SJCRH30 (cell line): Measurements from ENCODE around the gene XCL2. TPM values are rescaled to one million over a fixed set of nuclear protein-coding genes. Genes with fewer than 3 reads are reported as not detected.
"Not testable (repeated sequence)": the region's sequence is repeated elsewhere in the genome, so short reads cannot be mapped to it uniquely, and the experiment has no call there.

Experiments
- DNase-seq, 2 experiments: peaks; one replicate each; pipeline ENCODE4 v3.0.0-alpha.2; 2015 to 2020
- H3K27ac ChIP-seq: fragments of 250-450 bp; sonication (Bioruptor Pico); 2 replicates; pipeline ENCODE4 v1.5.1; 2020; ENCODE audit warnings: mild to moderate bottlenecking, moderate library complexity
- H3K27me3 ChIP-seq: fragments of 250-450 bp; sonication (Bioruptor Pico); 2 replicates; pipeline ENCODE4 v1.5.1; 2020; ENCODE audit warnings: mild to moderate bottlenecking, moderate library complexity
- H3K36me3 ChIP-seq: fragments of 250-450 bp; sonication (Bioruptor Pico); 2 replicates; pipeline ENCODE4 v1.5.1; 2020; ENCODE audit warnings: mild to moderate bottlenecking, moderate library complexity
- H3K4me1 ChIP-seq: fragments of 250-450 bp; sonication (Bioruptor Pico); 2 replicates; pipeline ENCODE4 v1.5.1; 2020; ENCODE audit warnings: mild to moderate bottlenecking, moderate library complexity
- H3K4me3 ChIP-seq: fragments of 250-450 bp; sonication (Bioruptor Pico); 2 replicates; pipeline ENCODE4 v1.5.1; 2020; ENCODE audit warnings: mild to moderate bottlenecking, moderate library complexity
- H3K9me3 ChIP-seq: fragments of 250-450 bp; sonication (Bioruptor Pico); replicated peaks from 2 replicates; pipeline ENCODE4 v1.5.1; 2020; ENCODE audit warnings: mild to moderate bottlenecking, moderate library complexity
- total RNA-seq: library from RNA; depleted of rRNA; stranded (reverse); fragments of >200 nt; shearing (Covaris generic); gene quantifications from 2 replicates; pipeline ENCODE4 v1.2.3, GENCODE V29; 2014; rRNA removed

Gene XCL2
- not detected in 2 replicates for total RNA-seq

GRCh38 chr1:168543840-168544498 lies at the start of gene XCL2:
XCL2 (minus strand) TSS chr1:168543997; CDS start chr1:168543964, 33 bp downstream.
- H3K4me1 ChIP-seq, H3K4me3 ChIP-seq, DNase-seq, H3K27ac ChIP-seq, H3K27me3 ChIP-seq, H3K9me3 ChIP-seq, H3K36me3 ChIP-seq: not testable (repeated sequence)

- no peaks in the 10 kb centered on the region for H3K9me3 ChIP-seq
- no peaks in the 10 kb centered on the region for H3K36me3 ChIP-seq
- H3K4me3 ChIP-seq, result no peak overlapping the region
- H3K4me1 ChIP-seq, result no peaks in the 10 kb centered on the region
- H3K27me3 ChIP-seq, result no peaks in the 10 kb centered on the region
- no peak overlapping the region for H3K27ac ChIP-seq
- DNase-seq, result no peak
These were observed 47.9 kb upstream of the XCL2 start for GRCh38 chr1:168591641-168592250.

GRCh38 chr1:168591066-168591465 lies 47.3 kb upstream of the XCL2 start:
- Histone ChIP-seq H3K9me3 (no peaks in the 10 kb centered on the region), H3K4me3 (no peak overlapping the region), H3K27me3 (no peaks in the 10 kb centered on the region), H3K36me3 (no peaks in the 10 kb centered on the region), H3K27ac (no peak overlapping the region), H3K4me1 (no peaks in the 10 kb centered on the region)
- DNase-seq, result no peak

- H3K36me3 ChIP-seq, result no peaks in the 10 kb centered on the region
- H3K27me3 ChIP-seq, result no peaks in the 10 kb centered on the region
- H3K9me3 ChIP-seq, result no peaks in the 10 kb centered on the region
- no peak overlapping the region for H3K27ac ChIP-seq
- no peaks in the 10 kb centered on the region for H3K4me1 ChIP-seq
- no peak for DNase-seq
- no peak overlapping the region for H3K4me3 ChIP-seq
These were observed 45.4 kb upstream of the XCL2 start for GRCh38 chr1:168589167-168589566.

- Histone ChIP-seq H3K27ac (no peak overlapping the region), H3K9me3 (no peaks in the 10 kb centered on the region), H3K36me3 (no peaks in the 10 kb centered on the region), H3K4me3 (no peak overlapping the region), H3K27me3 (no peaks in the 10 kb centered on the region), H3K4me1 (peaks cover 10% of the 10 kb centered on the region; the same call in 1 of the 2 replicates)
- DNase-seq, result no peak
These were observed 42.1 kb upstream of the XCL2 start for GRCh38 chr1:168585937-168586336.

GRCh38 chr1:168585191-168585590 lies 41.4 kb upstream of the XCL2 start:
- Histone ChIP-seq H3K36me3 (no peaks in the 10 kb centered on the region), H3K9me3 (no peaks in the 10 kb centered on the region), H3K4me1 (peaks cover 10% of the 10 kb centered on the region; the same call in 1 of the 2 replicates), H3K4me3 (no peak overlapping the region), H3K27ac (no peak overlapping the region), H3K27me3 (no peaks in the 10 kb centered on the region)
- peak in 1 of 2 experiments; percentile 17 for DNase-seq

GRCh38 chr1:168583571-168583970 lies 39.8 kb upstream of the XCL2 start:
- no peak overlapping the region for H3K4me3 ChIP-seq
- peak overlapping the region; percentile 8; the same call in 1 of the 2 replicates for H3K27ac ChIP-seq
- no peaks in the 10 kb centered on the region for H3K36me3 ChIP-seq
- peak in 1 of 2 experiments; percentile 10 for DNase-seq
- no peaks in the 10 kb centered on the region for H3K9me3 ChIP-seq
- H3K27me3 ChIP-seq, result no peaks in the 10 kb centered on the region
- H3K4me1 ChIP-seq, result peaks cover 10% of the 10 kb centered on the region; the same call in 1 of the 2 replicates

GRCh38 chr1:168582688-168583336 lies 39.0 kb upstream of the XCL2 start:
- Histone ChIP-seq H3K4me3 (no peak overlapping the region), H3K27me3 (no peaks in the 10 kb centered on the region), H3K4me1 (peaks cover 10% of the 10 kb centered on the region; the same call in 1 of the 2 replicates), H3K27ac (peak overlapping the region; percentile 8; the same call in 1 of the 2 replicates), H3K36me3 (no peaks in the 10 kb centered on the region), H3K9me3 (no peaks in the 10 kb centered on the region)
- DNase-seq, result peak in 1 of 2 experiments; percentile 25

- no peak overlapping the region; the same call in 1 of the 2 replicates for H3K27ac ChIP-seq
- no peaks in the 10 kb centered on the region for H3K9me3 ChIP-seq
- peaks cover 10% of the 10 kb centered on the region; the same call in 1 of the 2 replicates for H3K4me1 ChIP-seq
- no peak overlapping the region for H3K4me3 ChIP-seq
- H3K27me3 ChIP-seq, result no peaks in the 10 kb centered on the region
- no peaks in the 10 kb centered on the region for H3K36me3 ChIP-seq
- peak in 1 of 2 experiments; percentile 34 for DNase-seq
These were observed 38.2 kb upstream of the XCL2 start for GRCh38 chr1:168581817-168582572.

- H3K27ac ChIP-seq, H3K9me3 ChIP-seq, H3K27me3 ChIP-seq, DNase-seq, H3K4me3 ChIP-seq, H3K36me3 ChIP-seq: not testable (repeated sequence)
- peaks cover 10% of the 10 kb centered on the region; the same call in 1 of the 2 replicates for H3K4me1 ChIP-seq
These were observed 37.2 kb upstream of the XCL2 start for GRCh38 chr1:168580991-168581390.

GRCh38 chr1:168580290-168580689 lies 36.5 kb upstream of the XCL2 start:
- H3K27ac ChIP-seq, H3K9me3 ChIP-seq, DNase-seq, H3K27me3 ChIP-seq, H3K36me3 ChIP-seq, H3K4me3 ChIP-seq: not testable (repeated sequence)
- H3K4me1 ChIP-seq, result peaks cover 10% of the 10 kb centered on the region; the same call in 1 of the 2 replicates

GRCh38 chr1:168578531-168579185 lies 34.9 kb upstream of the XCL2 start:
- not testable (repeated sequence) for H3K27ac ChIP-seq, DNase-seq, H3K4me1 ChIP-seq, H3K36me3 ChIP-seq, H3K4me3 ChIP-seq, H3K27me3 ChIP-seq, H3K9me3 ChIP-seq

- H3K27me3 ChIP-seq, DNase-seq, H3K27ac ChIP-seq, H3K36me3 ChIP-seq, H3K4me1 ChIP-seq, H3K9me3 ChIP-seq, H3K4me3 ChIP-seq: not testable (repeated sequence)
These were observed 32.5 kb upstream of the XCL2 start, which contains the start of gene XCL1 for GRCh38 chr1:168576245-168576688. XCL1 (plus strand) TSS chr1:168576605; CDS start chr1:168576638, 33 bp downstream.

GRCh38 chr1:168574234-168574633 lies 30.4 kb upstream of the XCL2 start:
- not testable (repeated sequence) for H3K27me3 ChIP-seq, H3K27ac ChIP-seq, H3K9me3 ChIP-seq, H3K4me3 ChIP-seq, H3K4me1 ChIP-seq, H3K36me3 ChIP-seq
- peak; percentile 14 to 56 for DNase-seq
